Heart left ventricle (tissue), 16 donors: ENCODE data around the gene MKRN2. TPM values are rescaled to one million over a fixed set of nuclear protein-coding genes. Genes with fewer than 3 reads are reported as not detected.

Experiments used
- ATAC-seq, 4 donors: fragments of 200-7000 bp; cut with Tn5 transposase; one replicate each; pipeline ENCODE4 v1.9.1; 2020 to 2022; ENCODE audit warnings: moderate library complexity in 4 of 4, mild to moderate bottlenecking in 3 of 4, moderate number of reproducible peaks in 1 of 4
- DNase-seq, 5 donors: peaks; one replicate each; pipeline ENCODE4 v3.0.0-alpha.2; 2020
- H3K27ac ChIP-seq, 12 donors: fragments of 200-600 bp; sonication (generic) in 4 of 12; one replicate each; pipeline versions ENCODE4 v1.5.0 to v1.8.0; 2016 to 2022; ENCODE audit warnings: mild to moderate bottlenecking in 2 of 12
- H3K27me3 ChIP-seq, 9 donors: fragments of 200-600 bp; sonication (generic) in 2 of 9; one replicate each; pipeline versions ENCODE4 v1.5.1 to v1.8.0; 2016 to 2022; ENCODE audit warnings: mild to moderate bottlenecking in 3 of 9
- H3K36me3 ChIP-seq, 9 donors: fragments of 200-600 bp; sonication (generic) in 2 of 9; one replicate each; pipeline versions ENCODE4 v1.5.0 to v1.8.0; 2018 to 2022; ENCODE audit warnings: mild to moderate bottlenecking in 2 of 9
- H3K4me1 ChIP-seq, 12 donors: fragments of 200-600 bp; sonication (generic) in 4 of 12; one replicate each; pipeline versions ENCODE4 v1.5.0 to v1.8.0; 2016 to 2022; ENCODE audit warnings: mild to moderate bottlenecking in 3 of 12
- H3K4me3 ChIP-seq, 12 donors: fragments of 200-600 bp; sonication (generic) in 4 of 12; one replicate each; pipeline versions ENCODE4 v1.5.0 to v1.8.0; 2017 to 2022; ENCODE audit warnings: mild to moderate bottlenecking in 9 of 12, moderate library complexity in 4 of 12
- H3K9me3 ChIP-seq, 12 donors: fragments of 200-600 bp; sonication (generic) in 4 of 12; one replicate each; pipeline versions ENCODE4 v1.5.0 to v1.8.0; 2016 to 2022; ENCODE audit warnings: mild to moderate bottlenecking in 1 of 12
- CTCF ChIP-seq, 12 donors: fragments of 200-600 bp; sonication (generic) in 4 of 12; IDR thresholded peaks; one replicate each; pipeline versions ENCODE4 v1.5.0 to v1.8.0; 2018 to 2022; ENCODE audit warnings: antibody characterized with exemption in 12 of 12, mild to moderate bottlenecking in 5 of 12
- POLR2A ChIP-seq, 2 donors: fragments of 450-650 bp; IDR thresholded peaks; one replicate each; pipeline ENCODE4 v1.6.1; 2017; ENCODE audit warnings: antibody characterized with exemption in 2 of 2, mild to moderate bottlenecking in 2 of 2, moderate library complexity in 2 of 2
- WGBS, 4 donors: extraction: QIAGEN DNeasy Blood & Tissue Kit in 2 of 4; methylation state at CpG; one replicate each; pipeline versions ENCODE4 v1.1.5 to v1.1.7; 2013 to 2018; 5-methylcytosine and 5-hydroxymethylcytosine counted together
- intact Hi-C, 10 donors: fragments of 100-400 bp; cut with DNase I; formaldehyde crosslinking; loops; one replicate each; pipeline versions ENCODE4 v1.11.1 to v1.14.2; 2022
- polyA plus RNA-seq, 2 donors: library from polyadenylated mRNA; stranded (reverse); fragments of 200-250 nt; gene quantifications; one replicate each; pipeline ENCODE4 v1.2.3, GENCODE V29; 2013
- total RNA-seq, 9 donors: library from RNA; depleted of rRNA in 2 of 9; stranded (reverse); fragments of >200 nt in 2 of 9; fragmentation: NEBNext Ultra II Directional in 3 of 9; extraction: Animal tissue kit (Norgen Biotek cat#: 25700) in 3 of 9; gene quantifications; one replicate each; pipeline versions ENCODE4 v1.1.0 to v1.2.4, GENCODE V29; 2016 to 2023
- donor health status: ischemic (EF 13 %, LVEDD 7.1; RV severe dilation, severe dysfunction).
- donor health status: healthy with polysubstance abuse.
- donor health status: DM: no; HTN: yes; CAD: no.
- donor health status: DM: no; HTN: no; CAD: no.
- donor health status: ischemic (EF 25% LVEDD 6.9; RV normal size, moderate dysfunction).
- donor health status: ischemic (EF 25% LVEDD 5.7; RV mildly dilated, moderate dysfunction).
- donor health status: healthy.
- donor health status: DM: yes; HTN: yes; CAD: no.
- donor health status: ischemic (EF 35%, LVEDD 5.7; RV mildly dilated, moderate dysfunction).
- donor health status: nonischemic (EF 11% LVEDD 7.7; RV severe dilation, severe dysfunction).
- donor health status: DM: yes; HTN: yes; CAD: no.
- donor health status: PGD.
- donor health status: ischemic (EF 29% LVEDD 5.4; RV normal size, mild dysfunction).
- donor health status: nonischemic (EF 23%, LVEDD 6.1; RV moderate dilation, normal function).

The MKRN2 gene
- total and polyA plus RNA-seq, 11 donors, result 23.2 to 42.2 (median 32.9) TPM

DNA sequence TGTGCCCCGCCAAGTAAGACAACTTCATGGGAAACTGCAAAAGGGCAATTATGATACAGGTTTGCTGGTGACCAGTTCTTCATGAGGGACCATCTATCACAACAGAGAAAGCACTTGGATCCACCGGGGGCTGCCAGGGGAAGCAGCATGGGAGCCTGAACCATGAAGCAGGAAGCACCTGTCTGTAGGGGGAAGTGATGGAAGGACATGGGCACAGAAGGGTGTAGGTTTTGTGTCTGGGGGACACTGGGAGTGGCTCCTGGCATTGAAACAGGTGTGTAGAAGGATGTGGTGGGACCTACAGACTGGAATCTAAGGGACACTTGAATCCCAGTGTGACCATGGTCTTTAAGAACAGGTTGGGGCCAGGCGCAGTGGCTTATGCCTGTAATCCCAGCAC is 22.6 kb downstream of the MKRN2 start:
- no peaks in the 10 kb centered on the region for H3K27me3 ChIP-seq
- 83 to 89% (median 84%) methylated on average over 3 of the region's 3 CpGs for WGBS, 4 donors
- peaks cover 0 to 20% (median 5%) of the 10 kb centered on the region in 12 donors for H3K4me1 ChIP-seq
- H3K27ac ChIP-seq, result peak overlapping the region in 1 of 12 donors; percentile 33
- no peak for DNase-seq
- peaks cover 0 to 5% (median 0%) of the 10 kb centered on the region in 12 donors for H3K9me3 ChIP-seq
- intact Hi-C loops, result no loop called here
- peaks cover 2 to 99% (median 95%) of the 10 kb centered on the region in 9 donors for H3K36me3 ChIP-seq
- no peak overlapping the region for H3K4me3 ChIP-seq
- ATAC-seq, result no peak
- no peak for TF ChIP-seq CTCF (IDR thresholded peaks at IDR 0.05)
- TF ChIP-seq POLR2A (IDR thresholded peaks at IDR 0.05), result no peak

- no peak overlapping the region for H3K4me3 ChIP-seq
- intact Hi-C loops, result loop anchor here in 1 of 10 donors (10.0 kb wide), 1 partner anchor 145 kb away; no protein-coding TSS in a partner anchor
- peaks cover 0 to 5% (median 0%) of the 10 kb centered on the region in 12 donors for H3K9me3 ChIP-seq
- no peak for TF ChIP-seq POLR2A (IDR thresholded peaks at IDR 0.05)
- TF ChIP-seq CTCF (IDR thresholded peaks at IDR 0.05), result no peak
- H3K27me3 ChIP-seq, result no peaks in the 10 kb centered on the region
- H3K27ac ChIP-seq, result peak overlapping the region in 2 of 12 donors; percentile 5 to 33
- peaks cover 0 to 15% (median 2%) of the 10 kb centered on the region in 12 donors for H3K4me1 ChIP-seq
- ATAC-seq, result peak in 3 of 4 donors; percentile 6 to 36 (median 14)
- 34 to 51% (median 43%) methylated on average over 3 of the region's 3 CpGs for WGBS, 4 donors
- H3K36me3 ChIP-seq, result peaks cover 2 to 99% (median 95%) of the 10 kb centered on the region in 9 donors
- DNase-seq, result no peak
Observed at GRCh38 chr3:12579905-12580304, 23.0 kb downstream of the MKRN2 start.

DNA sequence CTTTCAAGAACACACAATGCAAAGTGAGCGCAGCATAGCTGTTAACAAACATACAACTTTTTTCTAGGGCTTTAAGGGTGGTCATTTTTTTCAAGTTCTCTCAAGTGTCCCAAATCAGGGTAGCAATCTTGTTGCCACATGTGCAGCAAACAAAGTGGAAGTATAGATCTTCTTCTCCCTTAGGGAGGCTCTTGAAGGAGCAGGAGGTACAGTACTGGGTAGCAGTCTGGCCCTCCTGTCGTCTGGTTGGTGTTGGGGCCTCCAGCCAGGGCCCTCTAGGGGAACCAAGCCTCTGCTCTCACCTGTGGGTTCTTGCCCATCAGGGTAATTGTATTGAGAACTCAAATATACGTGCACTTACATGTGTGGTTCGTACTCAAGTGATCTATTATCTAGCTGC is 25.8 kb downstream of the MKRN2 start:
- ATAC-seq (no peak), DNase-seq (no peak)
- TF ChIP-seq CTCF (IDR thresholded peaks at IDR 0.05) (no peak), POLR2A (IDR thresholded peaks at IDR 0.05) (no peak)
- intact Hi-C loops, result loop anchor here in 1 of 10 donors (10.0 kb wide), 1 partner anchor 142 kb away; no protein-coding TSS in a partner anchor
- H3K27ac ChIP-seq, result peak overlapping the region in 1 of 12 donors; percentile 15
- 70 to 80% (median 75%) methylated on average over 4 of the region's 4 CpGs for WGBS, 4 donors
- peaks cover 0 to 22% (median 7%) of the 10 kb centered on the region in 12 donors for H3K4me1 ChIP-seq
- no peaks in the 10 kb centered on the region for H3K9me3 ChIP-seq
- H3K4me3 ChIP-seq, result no peak overlapping the region
- peaks cover 2 to 100% (median 96%) of the 10 kb centered on the region in 9 donors for H3K36me3 ChIP-seq
- no peaks in the 10 kb centered on the region for H3K27me3 ChIP-seq

DNA sequence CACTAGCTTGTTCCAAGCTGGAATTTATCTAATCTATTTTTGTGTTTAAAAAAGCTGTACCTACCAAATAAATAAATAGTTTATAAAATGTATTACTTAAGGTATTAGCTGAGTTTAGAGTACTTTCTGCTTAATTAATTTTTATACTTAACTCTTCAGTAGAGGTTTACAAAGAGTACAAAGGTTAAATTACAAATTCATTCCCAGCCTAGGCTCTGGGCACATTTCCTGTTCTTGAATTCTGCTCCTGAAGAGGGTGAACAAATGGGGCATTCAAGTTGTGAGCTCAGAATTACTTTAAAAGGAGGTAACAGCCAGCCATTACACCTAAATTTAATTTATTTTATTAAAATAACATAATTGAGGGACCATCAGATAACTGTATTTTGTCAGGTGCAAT is 26.4 kb downstream of the MKRN2 start:
- H3K9me3 ChIP-seq, result no peaks in the 10 kb centered on the region
- peaks cover 0 to 27% (median 9%) of the 10 kb centered on the region in 12 donors for H3K4me1 ChIP-seq
- intact Hi-C loops, result loop anchor here in 1 of 10 donors (10.0 kb wide), 1 partner anchor 142 kb away; no protein-coding TSS in a partner anchor
- H3K36me3 ChIP-seq, result peaks cover 2 to 100% (median 95%) of the 10 kb centered on the region in 9 donors
- DNase-seq (no peak), ATAC-seq (no peak)
- TF ChIP-seq CTCF (IDR thresholded peaks at IDR 0.05) (no peak), POLR2A (IDR thresholded peaks at IDR 0.05) (no peak)
- no peaks in the 10 kb centered on the region for H3K27me3 ChIP-seq
- no peak overlapping the region for H3K4me3 ChIP-seq
- peak overlapping the region in 1 of 12 donors; percentile 15 for H3K27ac ChIP-seq
